ENCODE results near the gene CFAP299.

CFAP299 gene

GRCh38 chr4:80417019-80417418 lies 81.5 kb downstream of the CFAP299 start:
- TF ChIP-seq CEBPB (IDR thresholded peaks at IDR 0.05) (no peak), FOXM1 (IDR thresholded peaks at IDR 0.05; ENCODE audit: borderline replicate concordance, low read depth) (no peak), TAF1 (IDR thresholded peaks at IDR 0.05; ENCODE audit: low read depth) (no peak), EGR1 (IDR thresholded peaks at IDR 0.05) (no peak), TEAD4 (IDR thresholded peaks at IDR 0.05) (no peak), EP300 (IDR thresholded peaks at IDR 0.05; ENCODE audit: borderline replicate concordance) (no peak), YY1 (IDR thresholded peaks at IDR 0.05; ENCODE audit: low read depth) (no peak)

DNA sequence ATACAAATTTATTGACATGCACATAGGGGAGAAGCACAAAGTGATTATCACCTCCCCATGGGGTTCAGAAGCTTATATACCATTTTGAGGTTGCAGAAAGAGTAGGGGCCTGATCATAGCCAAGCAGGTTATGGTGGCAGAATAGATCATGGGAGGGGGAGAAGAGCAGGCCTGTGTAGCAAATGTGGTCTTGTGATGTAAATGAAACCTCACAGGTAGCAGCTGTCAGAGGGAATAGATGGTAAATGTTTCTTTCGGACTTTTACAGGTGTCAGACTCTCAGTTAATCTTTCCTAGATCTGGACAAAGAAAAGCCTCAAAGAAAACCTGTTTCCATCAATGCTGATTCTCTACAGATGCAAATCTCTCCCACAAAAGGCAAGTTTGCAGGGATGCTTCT lies 84.4 kb downstream of the CFAP299 start:
- TF ChIP-seq EGR1 (IDR thresholded peaks at IDR 0.05) (no peak), NFIC (IDR thresholded peaks at IDR 0.05) (no peak), EP300 (IDR thresholded peaks at IDR 0.05; ENCODE audit: borderline replicate concordance) (no peak), YY1 (IDR thresholded peaks at IDR 0.05; ENCODE audit: low read depth) (no peak), USF1 (IDR thresholded peaks at IDR 0.05) (no peak), REST (IDR thresholded peaks at IDR 0.05; ENCODE audit: low read depth) (no peak), TAF1 (IDR thresholded peaks at IDR 0.05; ENCODE audit: low read depth) (no peak), TCF12 (IDR thresholded peaks at IDR 0.05; ENCODE audit: low read depth) (no peak), TEAD4 (IDR thresholded peaks at IDR 0.05) (no peak)

GRCh38 chr4:80420638-80421037 lies 85.1 kb downstream of the CFAP299 start:
- TF ChIP-seq CEBPB (IDR thresholded peaks at IDR 0.05) (no peak), ZBTB7A (IDR thresholded peaks at IDR 0.05; ENCODE audit: low read depth) (no peak), TCF12 (IDR thresholded peaks at IDR 0.05; ENCODE audit: low read depth) (no peak), REST (IDR thresholded peaks at IDR 0.05; ENCODE audit: low read depth) (no peak), EGR1 (IDR thresholded peaks at IDR 0.05) (no peak), NFIC (IDR thresholded peaks at IDR 0.05) (no peak), TAF1 (IDR thresholded peaks at IDR 0.05; ENCODE audit: low read depth) (no peak), RAD21 (IDR thresholded peaks at IDR 0.05; ENCODE audit: low read depth) (no peak), USF1 (IDR thresholded peaks at IDR 0.05) (no peak), EP300 (IDR thresholded peaks at IDR 0.05; ENCODE audit: borderline replicate concordance) (no peak), FOXM1 (IDR thresholded peaks at IDR 0.05; ENCODE audit: borderline replicate concordance, low read depth) (no peak), CREB1 (IDR thresholded peaks at IDR 0.05; ENCODE audit: low read depth) (no peak), TEAD4 (IDR thresholded peaks at IDR 0.05) (no peak), YY1 (IDR thresholded peaks at IDR 0.05; ENCODE audit: low read depth) (no peak), MAX (IDR thresholded peaks at IDR 0.05) (no peak)

GRCh38 chr4:80422727-80423404 lies 87.3 kb downstream of the CFAP299 start:
- no peak for TF ChIP-seq TEAD4 (IDR thresholded peaks at IDR 0.05)
- no peak for TF ChIP-seq RAD21 (IDR thresholded peaks at IDR 0.05; ENCODE audit: low read depth)
- TF ChIP-seq YY1 (IDR thresholded peaks at IDR 0.05; ENCODE audit: low read depth): no peak
- TF ChIP-seq EGR1 (IDR thresholded peaks at IDR 0.05): no peak
- no peak for TF ChIP-seq TCF12 (IDR thresholded peaks at IDR 0.05; ENCODE audit: low read depth)
- TF ChIP-seq EP300 (IDR thresholded peaks at IDR 0.05; ENCODE audit: borderline replicate concordance): no peak
- no peak for TF ChIP-seq REST (IDR thresholded peaks at IDR 0.05; ENCODE audit: low read depth)
- TF ChIP-seq FOXM1 (IDR thresholded peaks at IDR 0.05; ENCODE audit: borderline replicate concordance, low read depth): no peak
- no peak for TF ChIP-seq CEBPB (IDR thresholded peaks at IDR 0.05)
- no peak for TF ChIP-seq NFIC (IDR thresholded peaks at IDR 0.05)
- no peak for TF ChIP-seq USF1 (IDR thresholded peaks at IDR 0.05)
- no peak for TF ChIP-seq TAF1 (IDR thresholded peaks at IDR 0.05; ENCODE audit: low read depth)
- no peak for TF ChIP-seq CREB1 (IDR thresholded peaks at IDR 0.05; ENCODE audit: low read depth)
- no peak for TF ChIP-seq MAX (IDR thresholded peaks at IDR 0.05)
- no peak for TF ChIP-seq ZBTB7A (IDR thresholded peaks at IDR 0.05; ENCODE audit: low read depth)

All from Ishikawa (cell line).